Measurements from ENCODE around the gene DSE.

DSE gene

DNA sequence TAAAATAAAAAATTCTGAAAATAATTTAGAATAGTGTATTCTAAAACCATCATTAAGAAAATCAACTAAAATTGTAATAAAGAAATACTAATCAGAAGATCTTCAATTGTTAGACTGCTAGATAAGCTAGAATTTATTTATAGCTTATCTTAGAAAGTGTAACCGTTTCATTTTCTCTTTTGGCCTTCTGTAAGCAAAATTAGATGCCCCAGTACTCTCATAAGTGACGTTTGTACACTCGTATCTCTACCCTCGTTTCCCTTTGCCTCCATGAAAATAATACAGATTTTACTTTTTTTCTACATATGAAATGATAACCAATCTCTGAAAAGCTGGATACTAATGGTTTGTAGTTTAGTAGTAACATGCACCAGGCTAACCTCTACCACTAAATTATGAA lies 19.8 kb downstream of the DSE start:
- peaks cover 18% of the 10 kb centered on the region for H3K4me1 Mint-ChIP-seq

DNA sequence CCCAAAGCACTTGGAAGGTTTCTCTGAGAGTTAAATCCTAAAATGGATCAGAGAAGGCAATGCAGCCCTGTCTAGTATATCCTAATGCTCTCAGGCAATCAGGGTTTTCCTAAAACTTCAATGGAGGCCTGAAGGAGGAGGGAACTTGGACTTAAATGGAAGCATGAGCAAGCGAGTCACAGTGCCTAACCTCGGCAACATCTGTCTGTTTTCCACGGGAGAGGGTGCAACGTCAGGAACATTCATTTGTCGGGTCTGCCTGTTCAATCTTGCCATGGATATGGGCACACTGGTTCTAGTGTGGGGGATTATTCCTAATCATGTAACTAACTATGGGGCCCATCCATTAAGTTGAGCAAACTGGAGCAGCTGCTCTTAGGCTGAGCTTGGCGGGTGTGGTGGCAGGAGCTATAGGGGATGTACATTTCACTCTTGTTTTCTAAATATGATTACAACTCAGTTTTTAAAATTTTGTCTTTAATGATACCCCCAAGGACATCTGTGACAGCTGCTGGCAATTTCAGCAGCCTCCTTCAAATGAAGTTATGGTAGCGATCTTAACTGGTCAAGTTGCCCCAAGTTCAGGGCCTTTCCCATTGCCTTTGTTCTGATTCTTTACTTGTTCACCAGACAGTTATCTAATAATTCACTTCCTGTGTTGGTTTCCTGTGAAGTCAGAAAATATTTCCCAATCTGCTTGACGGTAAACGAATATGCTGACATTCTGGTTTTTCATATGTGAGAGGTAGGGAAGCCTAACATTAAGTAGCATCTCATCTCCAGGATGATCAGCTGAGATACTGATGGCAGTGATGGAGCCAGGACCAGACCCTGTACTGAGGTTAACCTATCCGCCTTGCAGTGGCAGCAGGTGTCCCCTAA lies 21.6 kb downstream of the DSE start:
- peaks cover 18% of the 10 kb centered on the region for H3K4me1 Mint-ChIP-seq
- no peaks in the 10 kb centered on the region for H3K36me3 Mint-ChIP-seq
- no peak overlapping the region for H3K4me3 Mint-ChIP-seq
- H3K27me3 Mint-ChIP-seq: no peaks in the 10 kb centered on the region
- H3K9me3 Mint-ChIP-seq: no peaks in the 10 kb centered on the region
- no peak overlapping the region for H3K27ac Mint-ChIP-seq

More for the DNA sequence above, 19.8 kb downstream of the DSE start:
- Mint-ChIP-seq H3K9me3 (no peaks in the 10 kb centered on the region), H3K4me3 (no peak overlapping the region), H3K27ac (no peak overlapping the region), H3K27me3 (no peaks in the 10 kb centered on the region), H3K36me3 (no peaks in the 10 kb centered on the region)

DNA sequence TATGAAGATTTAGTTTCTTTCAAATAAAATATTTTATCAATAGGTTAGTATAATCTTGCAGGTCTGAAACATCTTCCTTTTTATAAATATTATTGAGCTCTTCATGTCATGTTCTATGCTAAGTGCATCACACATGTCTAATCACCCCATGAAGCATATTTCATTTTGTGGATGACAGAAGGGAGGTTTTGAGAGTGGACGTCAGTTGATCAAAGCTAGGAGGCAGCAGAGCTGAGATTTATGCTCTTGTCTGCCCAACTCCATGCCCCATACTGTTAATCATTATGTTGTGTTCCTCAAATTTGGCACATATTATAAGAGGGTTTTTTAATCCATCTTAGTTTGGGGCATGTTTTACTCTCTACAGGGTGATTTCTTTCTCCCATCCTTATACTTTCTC lies 22.7 kb downstream of the DSE start:
- no peak overlapping the region for H3K4me3 Mint-ChIP-seq
- no peaks in the 10 kb centered on the region for H3K36me3 Mint-ChIP-seq
- H3K27ac Mint-ChIP-seq: no peak overlapping the region
- H3K27me3 Mint-ChIP-seq: no peaks in the 10 kb centered on the region
- H3K4me1 Mint-ChIP-seq: peaks cover 18% of the 10 kb centered on the region
- no peaks in the 10 kb centered on the region for H3K9me3 Mint-ChIP-seq

DNA sequence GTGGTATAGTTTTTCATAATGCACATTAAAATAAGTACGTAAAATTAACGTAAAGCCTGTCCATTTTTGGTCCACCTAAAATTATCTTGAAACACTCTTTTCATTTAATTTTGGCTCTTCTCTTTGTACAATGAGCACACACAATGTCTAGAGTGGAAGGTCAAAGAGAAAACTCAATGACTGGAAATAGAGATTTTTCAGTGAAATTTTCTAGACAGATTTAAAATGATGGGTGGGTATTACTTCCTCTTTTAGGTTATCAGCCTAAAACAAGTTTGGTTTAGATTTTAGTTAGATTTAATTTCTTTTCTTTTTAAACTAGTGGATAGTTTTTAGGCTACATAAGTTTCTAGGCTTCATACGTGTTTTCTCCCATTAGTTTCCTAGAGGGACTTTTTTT lies 24.9 kb downstream of the DSE start:
- Mint-ChIP-seq H3K9me3 (no peaks in the 10 kb centered on the region), H3K4me3 (no peak overlapping the region), H3K27me3 (no peaks in the 10 kb centered on the region), H3K27ac (no peak overlapping the region), H3K36me3 (no peaks in the 10 kb centered on the region), H3K4me1 (peaks cover 18% of the 10 kb centered on the region)

DNA sequence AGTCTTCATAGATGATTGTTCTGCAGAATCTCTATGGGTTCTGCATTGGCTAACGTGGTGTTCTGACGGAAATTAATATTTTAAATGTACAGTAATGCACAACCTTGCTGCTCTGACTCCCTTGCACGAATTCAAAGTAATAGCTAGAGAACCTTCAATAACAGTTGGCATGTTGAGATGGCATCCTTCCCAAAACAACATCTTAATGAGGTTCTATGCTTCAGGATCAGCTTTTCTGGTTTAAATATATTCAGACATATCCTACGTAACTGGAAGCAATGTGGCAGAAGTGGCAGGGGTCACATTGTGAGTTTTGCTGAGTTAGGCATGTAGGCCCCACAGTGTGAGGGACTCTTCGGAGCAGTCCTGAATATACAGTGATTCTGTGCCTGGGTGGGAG lies 25.7 kb downstream of the DSE start:
- no peak overlapping the region for H3K27ac Mint-ChIP-seq
- no peaks in the 10 kb centered on the region for H3K36me3 Mint-ChIP-seq
- no peaks in the 10 kb centered on the region for H3K27me3 Mint-ChIP-seq
- peaks cover 18% of the 10 kb centered on the region for H3K4me1 Mint-ChIP-seq
- H3K4me3 Mint-ChIP-seq: no peak overlapping the region
- H3K9me3 Mint-ChIP-seq: no peaks in the 10 kb centered on the region

DNA sequence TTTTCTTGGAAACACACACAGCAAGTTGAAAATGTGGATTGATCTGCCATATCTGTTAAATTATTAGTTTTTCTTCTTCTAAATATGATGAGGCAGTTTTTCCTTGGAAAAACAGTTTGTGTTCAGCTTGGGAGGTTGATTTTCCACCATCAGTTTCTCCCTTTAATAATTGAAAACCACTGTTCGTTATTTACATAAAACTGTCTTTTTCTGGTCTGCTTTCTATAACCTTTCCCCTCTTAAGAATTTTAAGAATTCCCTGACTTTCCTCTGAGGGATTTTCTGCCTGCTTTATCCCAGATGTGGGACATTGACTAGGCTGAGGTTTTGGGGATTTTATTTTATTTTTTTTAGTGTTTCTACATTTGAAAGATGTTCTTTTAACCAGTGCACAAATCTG lies 27.2 kb downstream of the DSE start:
- H3K9me3 Mint-ChIP-seq: no peaks in the 10 kb centered on the region
- H3K36me3 Mint-ChIP-seq: no peaks in the 10 kb centered on the region
- H3K4me3 Mint-ChIP-seq: no peak overlapping the region
- peaks cover 8% of the 10 kb centered on the region for H3K4me1 Mint-ChIP-seq
- no peak overlapping the region for H3K27ac Mint-ChIP-seq
- no peaks in the 10 kb centered on the region for H3K27me3 Mint-ChIP-seq

DNA sequence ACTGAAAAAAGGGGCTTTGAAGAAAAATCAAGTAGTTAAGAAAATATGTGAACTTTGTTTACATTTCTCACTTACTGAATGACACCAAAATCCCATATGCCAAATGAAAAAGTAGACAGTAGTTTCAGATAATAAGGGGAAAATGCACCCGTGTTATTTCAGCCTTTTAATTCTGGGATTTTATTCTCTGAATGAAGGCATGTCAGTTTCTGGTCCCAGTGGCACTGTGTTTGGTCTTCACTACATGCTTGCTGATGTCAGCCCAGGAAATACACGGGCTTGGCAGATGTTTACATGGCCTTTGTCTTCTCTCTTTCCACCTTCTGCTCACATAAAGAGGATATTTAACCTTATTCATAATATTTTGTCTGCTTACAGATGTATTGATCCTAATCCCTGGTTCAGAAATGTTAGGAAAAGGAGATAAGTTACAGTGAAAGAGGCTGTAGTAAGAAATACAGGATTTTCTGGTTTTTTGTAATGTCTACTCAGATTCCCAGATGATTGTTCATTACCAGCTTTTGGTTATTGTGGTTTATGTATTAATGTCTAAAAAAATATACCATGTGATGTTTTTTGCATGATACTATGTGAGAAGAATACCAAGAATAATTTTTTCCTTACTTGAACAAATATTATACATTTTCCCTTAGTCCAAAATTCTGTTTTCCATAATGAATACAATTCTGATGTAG lies 27.7 kb downstream of the DSE start:
- Mint-ChIP-seq H3K4me1 (peaks cover 4% of the 10 kb centered on the region), H3K27me3 (no peaks in the 10 kb centered on the region), H3K9me3 (no peaks in the 10 kb centered on the region), H3K27ac (no peak overlapping the region), H3K4me3 (no peak overlapping the region), H3K36me3 (no peaks in the 10 kb centered on the region)

DNA sequence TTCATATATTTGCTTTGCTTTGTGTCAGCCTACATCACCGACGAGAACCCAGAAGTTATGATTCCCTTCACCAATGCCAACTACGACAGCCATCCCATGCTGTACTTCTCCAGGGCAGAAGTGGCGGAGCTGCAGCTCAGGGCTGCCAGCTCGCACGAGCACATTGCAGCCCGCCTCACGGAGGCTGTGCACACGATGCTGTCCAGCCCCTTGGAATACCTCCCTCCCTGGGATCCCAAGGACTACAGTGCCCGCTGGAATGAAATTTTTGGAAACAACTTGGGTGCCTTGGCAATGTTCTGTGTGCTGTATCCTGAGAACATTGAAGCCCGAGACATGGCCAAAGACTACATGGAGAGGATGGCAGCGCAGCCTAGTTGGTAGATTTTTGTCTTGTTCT lies 28.5 kb downstream of the DSE start:
- Mint-ChIP-seq H3K4me3 (no peak overlapping the region), H3K27me3 (no peaks in the 10 kb centered on the region), H3K9me3 (no peaks in the 10 kb centered on the region), H3K36me3 (no peaks in the 10 kb centered on the region), H3K27ac (no peak overlapping the region), H3K4me1 (no peaks in the 10 kb centered on the region)

DNA sequence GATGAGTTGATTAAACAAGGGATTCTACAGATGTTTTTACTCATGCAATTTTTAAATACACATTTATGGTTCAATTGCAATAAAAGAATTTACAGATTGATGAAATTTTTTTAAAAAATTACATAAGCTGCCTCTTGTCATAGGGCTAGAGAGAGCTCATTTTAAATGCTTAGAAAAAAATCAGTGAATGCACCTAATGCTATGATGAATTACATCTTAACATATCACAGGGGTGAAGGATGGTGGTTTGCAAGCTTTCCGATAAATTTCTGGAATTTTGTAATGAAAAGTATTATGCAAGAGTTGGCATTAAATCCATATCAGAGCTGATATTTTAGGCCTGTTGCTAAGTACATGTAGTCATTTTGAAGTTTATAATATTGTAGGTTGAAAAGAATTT lies 29.6 kb downstream of the DSE start:
- H3K4me3 Mint-ChIP-seq: no peak overlapping the region

DNA sequence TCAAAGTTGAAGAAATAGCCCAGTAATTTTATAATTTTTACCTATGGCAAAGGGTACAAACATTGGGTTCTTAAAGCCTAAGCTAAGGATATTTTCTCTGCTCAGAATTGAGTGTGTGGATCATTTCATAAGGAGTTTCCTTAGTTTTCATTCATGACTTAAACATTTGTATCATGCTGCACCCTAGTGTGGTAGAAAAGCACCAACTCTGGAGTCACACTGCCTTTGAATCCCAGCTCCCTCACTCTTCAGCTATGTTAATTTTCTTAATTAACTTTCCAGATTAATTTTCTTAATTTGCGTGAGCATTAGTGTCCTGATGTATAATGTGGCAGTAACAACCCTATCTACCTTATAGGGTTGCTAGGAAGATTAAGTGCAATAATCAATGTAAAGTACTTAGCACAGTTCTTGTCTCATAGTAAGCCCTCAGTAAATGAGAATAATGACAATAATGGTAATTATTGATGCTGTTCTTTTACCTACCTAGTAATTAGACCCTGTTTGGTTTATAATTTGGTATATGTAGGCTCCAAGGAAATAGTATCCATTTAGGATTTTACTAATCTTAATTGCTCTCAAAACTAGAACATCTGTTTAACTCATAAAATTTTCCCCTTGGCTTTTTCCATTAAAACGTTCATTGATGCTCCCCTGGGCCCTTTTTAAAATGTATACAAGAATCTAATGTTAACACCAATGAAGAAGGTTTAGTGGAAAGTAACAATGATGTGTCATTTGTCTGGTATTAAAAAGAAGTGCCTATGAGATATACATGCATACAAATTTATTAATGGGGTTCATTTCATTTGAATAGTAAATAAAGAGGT lies 31.6 kb downstream of the DSE start:
- no peaks in the 10 kb centered on the region for H3K4me1 Mint-ChIP-seq
- no peaks in the 10 kb centered on the region for H3K36me3 Mint-ChIP-seq
- no peak overlapping the region for H3K27ac Mint-ChIP-seq
- no peak overlapping the region for H3K4me3 Mint-ChIP-seq
- H3K27me3 Mint-ChIP-seq: no peaks in the 10 kb centered on the region
- no peaks in the 10 kb centered on the region for H3K9me3 Mint-ChIP-seq

More for the DNA sequence above, 29.6 kb downstream of the DSE start:
- Mint-ChIP-seq H3K27ac (no peak overlapping the region), H3K9me3 (no peaks in the 10 kb centered on the region), H3K36me3 (no peaks in the 10 kb centered on the region), H3K4me1 (no peaks in the 10 kb centered on the region), H3K27me3 (no peaks in the 10 kb centered on the region)

DNA sequence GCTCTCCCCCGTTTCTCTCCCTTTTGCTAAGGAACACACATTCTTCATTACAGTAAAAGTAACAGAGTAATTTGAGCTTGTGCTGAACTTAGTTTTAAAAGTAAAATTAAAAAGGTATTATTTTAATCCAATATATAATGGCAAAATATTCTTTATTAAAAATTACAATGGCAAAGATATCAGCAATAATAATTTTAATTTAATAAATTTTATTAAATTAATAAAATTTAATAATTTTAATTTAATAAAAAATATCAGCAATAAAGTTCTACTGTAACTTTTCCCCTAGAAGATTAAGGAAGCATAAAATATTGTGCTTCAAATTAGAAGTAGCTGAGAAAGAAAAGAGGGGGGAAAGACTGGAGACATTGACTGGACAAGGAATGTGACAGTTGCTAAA lies 32.5 kb downstream of the DSE start:
- no peaks in the 10 kb centered on the region for H3K27me3 Mint-ChIP-seq
- no peaks in the 10 kb centered on the region for H3K36me3 Mint-ChIP-seq
- no peaks in the 10 kb centered on the region for H3K4me1 Mint-ChIP-seq

DNA sequence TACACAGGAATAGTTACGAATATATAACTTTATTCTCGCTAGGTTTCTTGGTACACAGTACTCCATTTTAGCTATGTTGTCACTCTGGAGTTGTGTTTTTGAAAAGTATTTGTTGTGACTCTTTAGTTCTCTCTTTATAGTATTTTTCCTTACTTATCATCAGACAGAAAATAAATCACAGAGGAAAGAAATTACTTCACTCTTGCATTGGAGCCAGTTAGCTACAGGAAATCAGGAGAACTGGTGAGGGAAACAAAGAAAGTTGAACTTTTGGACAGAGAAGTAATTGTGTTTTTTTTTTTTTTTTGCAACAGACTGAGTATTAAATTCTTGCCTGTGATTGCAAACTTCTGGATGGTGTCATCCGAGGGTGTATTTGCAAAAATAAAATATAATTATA lies 33.9 kb downstream of the DSE start:
- Mint-ChIP-seq H3K9me3 (no peaks in the 10 kb centered on the region), H3K36me3 (no peaks in the 10 kb centered on the region), H3K4me1 (no peaks in the 10 kb centered on the region), H3K27me3 (peaks cover under 1% of the 10 kb centered on the region), H3K4me3 (no peak overlapping the region), H3K27ac (no peak overlapping the region)

More for the DNA sequence above, 32.5 kb downstream of the DSE start:
- Mint-ChIP-seq H3K27ac (no peak overlapping the region), H3K9me3 (no peaks in the 10 kb centered on the region), H3K4me3 (no peak overlapping the region)

DNA sequence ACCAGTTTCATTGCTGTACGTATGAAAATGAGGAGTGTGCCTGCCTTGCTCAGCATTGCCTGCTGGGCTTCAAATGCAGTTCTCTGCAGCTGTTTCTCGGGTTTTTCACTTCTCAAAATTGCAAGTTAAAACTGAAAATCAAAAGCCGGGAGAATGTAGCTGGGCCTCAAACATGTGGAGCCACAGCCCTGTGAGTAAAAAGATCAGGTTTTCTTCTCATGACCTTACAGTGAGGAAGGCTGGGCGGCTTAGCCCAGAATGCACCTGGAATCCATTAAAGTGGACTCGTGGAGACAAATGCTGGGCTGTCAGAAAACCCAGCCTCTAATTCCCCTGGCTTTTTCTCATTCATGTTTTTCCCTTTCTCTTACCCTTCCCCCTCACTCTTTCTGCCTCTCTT lies 34.4 kb downstream of the DSE start:
- no peak overlapping the region for H3K27ac Mint-ChIP-seq
- H3K4me1 Mint-ChIP-seq: no peaks in the 10 kb centered on the region
- no peaks in the 10 kb centered on the region for H3K9me3 Mint-ChIP-seq
- no peaks in the 10 kb centered on the region for H3K36me3 Mint-ChIP-seq
- H3K27me3 Mint-ChIP-seq: peaks cover 1% of the 10 kb centered on the region
- no peak overlapping the region for H3K4me3 Mint-ChIP-seq

DNA sequence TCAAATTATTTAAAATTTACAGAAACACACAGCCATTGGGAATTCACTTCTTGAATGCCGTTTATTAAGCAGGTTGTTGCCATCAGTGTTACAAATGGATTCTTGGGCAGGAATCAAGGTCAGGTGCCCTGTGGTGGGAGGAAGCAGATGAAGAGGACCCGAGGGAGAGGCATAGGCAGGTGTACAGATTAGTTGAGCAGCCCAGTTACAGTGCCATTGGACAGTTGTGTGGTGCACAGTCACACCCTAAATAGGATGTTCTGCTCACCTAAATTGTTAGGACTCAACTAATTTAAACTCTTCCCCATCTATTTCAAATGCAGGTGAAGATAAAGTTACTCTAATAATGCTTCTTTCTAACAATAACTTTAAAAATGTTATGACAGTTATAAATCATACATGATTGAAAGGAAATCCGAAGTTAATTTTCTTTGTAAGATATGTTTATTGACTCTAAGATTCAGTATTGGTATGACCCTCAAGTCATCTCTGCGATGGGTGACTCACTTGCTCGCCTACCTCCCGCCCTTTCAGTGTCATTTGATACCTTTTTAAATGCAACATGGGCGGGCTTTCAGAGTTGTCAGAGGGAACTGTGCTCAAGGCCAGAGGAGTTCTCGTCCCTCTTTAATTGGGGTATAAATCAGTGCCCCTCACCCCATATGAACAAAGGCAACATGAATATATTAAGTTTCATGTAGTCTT lies 35.1 kb downstream of the DSE start:
- Mint-ChIP-seq H3K27me3 (peaks cover 1% of the 10 kb centered on the region), H3K36me3 (no peaks in the 10 kb centered on the region), H3K4me3 (no peak overlapping the region), H3K9me3 (no peaks in the 10 kb centered on the region), H3K4me1 (no peaks in the 10 kb centered on the region), H3K27ac (no peak overlapping the region)

DNA sequence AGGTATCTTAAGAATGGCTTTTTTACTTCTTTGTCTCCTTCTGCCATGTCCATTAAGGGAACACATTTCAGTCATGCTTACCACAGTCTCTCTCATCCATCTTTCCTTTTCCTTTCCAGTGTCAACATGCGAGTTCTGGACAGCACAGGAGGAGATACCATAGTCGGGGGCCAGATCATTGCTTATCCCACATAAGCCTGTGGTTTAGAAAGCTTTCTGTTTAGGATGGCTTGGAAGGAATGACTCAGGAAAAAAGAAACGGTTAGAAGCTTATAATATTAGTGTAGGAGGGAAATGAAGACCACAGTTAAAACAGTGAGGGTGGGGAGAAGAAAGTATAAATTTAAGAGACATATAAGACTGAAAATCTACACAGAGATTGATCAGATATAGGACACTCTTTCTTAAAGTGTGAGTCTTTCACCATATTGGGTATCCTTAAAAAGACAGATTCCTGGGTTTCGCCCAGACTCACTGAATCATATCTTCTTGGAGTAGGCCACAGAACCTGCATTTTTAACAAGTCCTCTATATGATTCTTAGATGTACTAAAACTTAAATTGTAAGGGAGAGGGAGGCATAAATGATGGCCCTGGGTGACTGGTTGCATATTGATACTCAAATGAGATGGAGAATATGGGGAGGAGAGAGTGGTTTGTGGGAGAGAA lies 36.1 kb downstream of the DSE start:
- H3K27me3 Mint-ChIP-seq: peaks cover 1% of the 10 kb centered on the region
- no peaks in the 10 kb centered on the region for H3K4me1 Mint-ChIP-seq
- no peak overlapping the region for H3K27ac Mint-ChIP-seq
- H3K4me3 Mint-ChIP-seq: no peak overlapping the region
- H3K36me3 Mint-ChIP-seq: no peaks in the 10 kb centered on the region
- H3K9me3 Mint-ChIP-seq: no peaks in the 10 kb centered on the region

All from activated naive CD4-positive, alpha-beta T cell treated with anti-CD3 and anti-CD28 coated beads, Interleukin-2, amount 50 U/mL, for 24 hours (primary cell).